ENCODE results near the gene PPP6R1. TPM values are rescaled to one million over a fixed set of nuclear protein-coding genes. Genes with fewer than 3 reads are reported as not detected.

PPP6R1 gene
- total and polyA plus RNA-seq, 12 donors: 28.9 to 116 (median 74.9) TPM

DNA sequence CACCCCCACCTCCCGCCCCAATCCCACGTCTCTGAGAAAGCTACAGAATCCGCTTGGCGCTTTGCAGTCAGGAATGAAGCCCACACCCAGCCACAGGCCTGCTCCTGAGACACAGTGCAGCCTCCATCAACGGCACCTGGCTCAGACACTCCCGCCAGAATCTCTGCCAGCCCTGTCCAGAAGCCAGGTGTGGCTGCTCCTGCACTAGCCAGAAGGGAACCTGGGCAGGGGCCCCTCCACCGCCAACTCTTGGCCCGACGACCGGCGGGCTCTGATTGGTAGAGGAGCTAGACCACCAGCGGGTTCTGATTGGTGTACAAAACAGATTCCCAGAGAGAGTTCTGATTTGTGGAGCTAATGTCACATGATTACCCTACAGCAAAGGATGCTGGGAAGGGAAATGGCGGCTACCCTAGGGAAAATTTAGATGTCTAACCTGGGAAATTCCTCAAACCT lies 2.9 kb upstream of the PPP6R1 start:
- H3K27me3 ChIP-seq: no peaks in the 10 kb centered on the region
- no peak for DNase-seq
- intact Hi-C loops (cut with DNase I): no loop called here
- H3K4me1 ChIP-seq (replicated peaks in 1 of 2): peaks cover 14 to 19% of the 10 kb centered on the region in 2 donors
- H3K9me3 ChIP-seq (replicated peaks in 1 of 3): no peaks in the 10 kb centered on the region
- no peak overlapping the region for H3K4me3 ChIP-seq
- TF ChIP-seq, protein P1, sequence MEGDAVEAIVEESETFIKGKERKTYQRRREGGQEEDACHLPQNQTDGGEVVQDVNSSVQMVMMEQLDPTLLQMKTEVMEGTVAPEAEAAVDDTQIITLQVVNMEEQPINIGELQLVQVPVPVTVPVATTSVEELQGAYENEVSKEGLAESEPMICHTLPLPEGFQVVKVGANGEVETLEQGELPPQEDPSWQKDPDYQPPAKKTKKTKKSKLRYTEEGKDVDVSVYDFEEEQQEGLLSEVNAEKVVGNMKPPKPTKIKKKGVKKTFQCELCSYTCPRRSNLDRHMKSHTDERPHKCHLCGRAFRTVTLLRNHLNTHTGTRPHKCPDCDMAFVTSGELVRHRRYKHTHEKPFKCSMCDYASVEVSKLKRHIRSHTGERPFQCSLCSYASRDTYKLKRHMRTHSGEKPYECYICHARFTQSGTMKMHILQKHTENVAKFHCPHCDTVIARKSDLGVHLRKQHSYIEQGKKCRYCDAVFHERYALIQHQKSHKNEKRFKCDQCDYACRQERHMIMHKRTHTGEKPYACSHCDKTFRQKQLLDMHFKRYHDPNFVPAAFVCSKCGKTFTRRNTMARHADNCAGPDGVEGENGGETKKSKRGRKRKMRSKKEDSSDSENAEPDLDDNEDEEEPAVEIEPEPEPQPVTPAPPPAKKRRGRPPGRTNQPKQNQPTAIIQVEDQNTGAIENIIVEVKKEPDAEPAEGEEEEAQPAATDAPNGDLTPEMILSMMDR (IDR thresholded peaks at IDR 0.05): no peak
- TF ChIP-seq POLR2A (IDR thresholded peaks at IDR 0.05): no peak
- H3K27ac ChIP-seq: no peak overlapping the region
- WGBS, 4 donors: 93 to 96% (median 94%) methylated on average over 10 to 13 of the region's 13 CpGs
- no peaks in the 10 kb centered on the region for H3K36me3 ChIP-seq (replicated peaks in 1 of 2)

DNA sequence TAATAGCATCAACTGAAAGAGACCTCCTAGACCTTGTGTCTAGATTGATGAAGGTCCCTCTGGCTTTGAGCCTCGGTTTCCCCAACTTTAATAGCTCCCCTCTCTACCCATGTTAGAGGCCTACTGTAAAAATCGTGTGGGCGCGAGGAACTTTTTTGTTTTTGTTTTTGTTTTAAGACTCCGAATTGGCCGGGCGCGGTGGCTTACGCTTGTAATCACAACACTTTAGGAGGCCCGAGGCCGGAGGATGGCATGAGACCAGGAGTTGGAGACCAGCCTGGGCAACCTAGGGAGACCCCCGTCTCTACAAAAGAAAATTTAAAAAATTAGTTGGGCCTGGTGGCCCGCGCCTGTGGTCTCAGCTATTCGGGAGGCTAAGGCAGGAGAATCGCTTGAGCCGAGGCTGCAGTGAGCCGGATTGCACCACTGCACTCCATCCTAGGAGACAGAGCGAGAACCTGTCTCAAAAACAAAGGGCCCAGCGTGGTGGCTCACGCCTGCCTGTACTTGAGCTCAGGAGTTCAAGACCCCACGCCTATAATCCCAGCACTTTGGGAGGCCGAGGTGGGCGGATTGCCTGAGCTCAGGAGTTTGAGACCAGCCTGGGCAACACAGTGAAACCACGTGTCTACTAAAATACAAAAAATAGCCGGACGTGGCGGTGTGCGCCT lies 858 bp upstream of the PPP6R1 start:
- Histone ChIP-seq H3K4me3 (peak overlapping the region in 2 of 4 donors; percentile 23 to 47), H3K9me3 (replicated peaks in 1 of 3) (no peaks in the 10 kb centered on the region), H3K36me3 (replicated peaks in 1 of 2) (no peaks in the 10 kb centered on the region), H3K4me1 (replicated peaks in 1 of 2) (peaks cover 32 to 40% of the 10 kb centered on the region in 2 donors), H3K27me3 (no peaks in the 10 kb centered on the region), H3K27ac (peak overlapping the region; percentile 34 to 98 (median 91))
- intact Hi-C loops (cut with DNase I): no loop called here
- TF ChIP-seq, protein P1 (IDR thresholded peaks at IDR 0.05): no peak
- TF ChIP-seq POLR2A (IDR thresholded peaks at IDR 0.05): no peak
- peak in 1 of 7 donors; percentile 57 for DNase-seq
- 41 to 48% (median 45%) methylated on average over 27 to 29 of the region's 29 CpGs for WGBS, 4 donors

DNA sequence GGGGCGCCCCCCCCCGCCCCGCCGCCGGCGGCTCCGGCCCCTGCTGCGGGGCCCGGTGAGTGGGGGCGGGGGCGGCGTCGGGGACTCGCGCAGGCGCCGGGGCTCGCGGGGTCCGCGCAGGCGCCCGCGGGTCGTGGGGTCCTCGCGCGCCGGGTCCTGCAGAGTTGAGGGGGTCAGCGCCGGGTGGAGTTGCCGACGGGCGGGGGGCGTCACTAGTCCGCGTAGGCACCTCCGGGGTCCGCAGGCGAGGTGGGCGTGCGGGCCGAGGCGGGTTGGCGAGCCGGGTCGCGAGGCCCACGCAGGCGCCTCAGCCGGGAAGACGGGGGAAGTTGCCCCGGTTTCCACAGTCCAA lies 365 bp downstream of the PPP6R1 start:
- TF ChIP-seq, protein P1 (IDR thresholded peaks at IDR 0.05): no peak
- TF ChIP-seq POLR2A (IDR thresholded peaks at IDR 0.05): no peak
- intact Hi-C loops (cut with DNase I): no loop called here
- peak overlapping the region; percentile 88 to 99 (median 96) for H3K4me3 ChIP-seq
- H3K9me3 ChIP-seq (replicated peaks in 1 of 3): no peaks in the 10 kb centered on the region
- no peaks in the 10 kb centered on the region for H3K27me3 ChIP-seq
- H3K27ac ChIP-seq: peak overlapping the region; percentile 63 to 98 (median 96)
- H3K4me1 ChIP-seq (replicated peaks in 1 of 2): peaks cover 36 to 51% of the 10 kb centered on the region in 2 donors
- peak in 3 of 7 donors; percentile 40 to 66 (median 44) for DNase-seq
- H3K36me3 ChIP-seq (replicated peaks in 1 of 2): no peaks in the 10 kb centered on the region
- WGBS, 4 donors: 0 to 1% (median 1%) methylated on average over 1 to 53 of the region's 53 CpGs; no CpG with 5 or more reads in 1 of the 4 donors

DNA sequence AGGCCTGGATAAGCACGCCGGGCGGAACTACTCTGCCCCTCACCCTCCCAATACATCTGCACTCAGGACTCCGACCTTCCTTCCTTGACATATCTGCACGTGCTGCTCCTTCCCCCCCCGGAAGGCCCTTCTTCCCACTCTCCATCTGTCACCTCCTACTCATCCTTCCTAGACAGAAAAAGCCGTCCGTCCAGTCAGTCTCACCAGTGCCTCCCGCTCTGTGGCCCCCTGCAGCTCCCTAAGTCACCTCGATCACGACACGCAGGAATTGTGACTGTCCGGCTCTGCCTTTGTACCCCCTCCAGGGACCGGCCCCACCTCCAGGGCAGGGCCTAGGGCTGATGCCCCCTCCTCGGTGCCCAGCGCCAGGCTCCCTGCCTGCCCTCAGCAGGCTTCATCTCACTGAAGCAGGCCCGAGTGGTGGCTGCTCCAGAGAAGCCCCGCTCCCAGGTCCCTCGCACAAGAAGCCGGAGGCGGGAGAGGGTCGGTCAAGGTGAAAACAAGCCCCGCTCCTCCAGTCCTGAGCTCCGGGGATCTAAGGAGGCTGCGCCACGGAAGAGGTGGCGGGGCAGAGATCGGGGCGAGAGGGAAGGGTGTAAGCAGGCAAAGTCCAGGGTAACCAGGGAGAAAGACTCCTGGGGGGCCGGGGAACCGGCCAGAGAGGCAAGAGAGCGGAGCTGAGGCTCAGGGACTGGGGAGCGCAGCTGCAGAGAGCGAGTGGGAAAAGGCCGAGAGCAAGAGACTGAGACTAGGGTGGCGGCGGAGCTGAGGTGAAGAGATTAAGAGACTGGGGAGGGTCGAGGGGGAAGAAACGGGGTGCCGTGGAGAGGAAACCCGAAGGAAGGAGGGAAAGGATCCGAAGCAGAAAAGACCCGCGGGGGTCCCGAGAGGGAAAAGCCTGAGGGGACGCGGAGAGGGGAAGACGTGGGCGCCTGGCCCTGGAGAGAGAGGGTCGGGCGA lies 1.1 kb downstream of the PPP6R1 start:
- WGBS, 4 donors: 1 to 2% (median 1%) methylated on average over 42 to 51 of the region's 51 CpGs
- Histone ChIP-seq H3K27me3 (no peaks in the 10 kb centered on the region), H3K27ac (peak overlapping the region; percentile 18 to 98 (median 96)), H3K4me1 (replicated peaks in 1 of 2) (peaks cover 38 to 58% of the 10 kb centered on the region in 2 donors), H3K4me3 (peak overlapping the region; percentile 17 to 99 (median 61)), H3K36me3 (replicated peaks in 1 of 2) (no peaks in the 10 kb centered on the region), H3K9me3 (replicated peaks in 1 of 3) (no peaks in the 10 kb centered on the region)
- peak in 6 of 7 donors; percentile 39 to 54 (median 45) for DNase-seq
- TF ChIP-seq, protein P1 (IDR thresholded peaks at IDR 0.05): no peak
- no peak for TF ChIP-seq POLR2A (IDR thresholded peaks at IDR 0.05)
- intact Hi-C loops (cut with DNase I): no loop called here
